ENCODE results near the gene PPP1R15A. TPM values are rescaled to one million over a fixed set of nuclear protein-coding genes. Genes with fewer than 3 reads are reported as not detected.

Gene PPP1R15A
- 10 to 100 TPM; 30.6 to 45.0 TPM for total RNA-seq

GRCh38 chr19:48872182-48872883 is at the start of gene PPP1R15A:
PPP1R15A (plus strand) TSS chr19:48872421; CDS start chr19:48873234, 813 bp downstream.

GRCh38 chr19:48836089-48837017 is 35.9 kb upstream of the PPP1R15A start, which contains the start of gene HSD17B14:
HSD17B14 (minus strand) TSS chr19:48836491; CDS start chr19:48836411, 80 bp downstream.

GRCh38 chr19:48868114-48868886 is 3.9 kb upstream of the PPP1R15A start, which contains the start of gene PLEKHA4:
PLEKHA4 (minus strand) TSS chr19:48868617; CDS start chr19:48867620, 997 bp downstream.

GRCh38 chr19:48899781-48900476 is 27.7 kb downstream of the PPP1R15A start, which contains the start of gene NUCB1:
NUCB1 (plus strand) TSS chr19:48900312; CDS start chr19:48900797, 485 bp downstream.

Other genes starting within 250 kb of the PPP1R15A start
- 10 to 100 TPM in 1 of 2 donors, 1 to 10 TPM in 1; 9.3 to 13.1 TPM for gene DBP, start 235.0 kb upstream of the PPP1R15A start, total RNA-seq
- gene CA11, start 226.2 kb upstream of the PPP1R15A start, total RNA-seq = 1 to 10 TPM in 1 of 2 donors, under 1 TPM in 1; 0.67 to 1.4 TPM
- under 1 TPM; under 0.01 to 0.69 TPM for gene NTN5, start 199.4 kb upstream of the PPP1R15A start, total RNA-seq
- under 1 TPM in 1 of 2 donors, not detected in 1; under 0.01 TPM for gene FUT2, start 176.4 kb upstream of the PPP1R15A start, total RNA-seq
- gene MAMSTR, start 152.7 kb upstream of the PPP1R15A start, total RNA-seq = 1 to 10 TPM in 1 of 2 donors, under 1 TPM in 1; 0.33 to 1.0 TPM
- 10 to 100 TPM in 1 of 2 donors, 1 to 10 TPM in 1; 3.0 to 26.8 TPM for gene RASIP1, start 131.8 kb upstream of the PPP1R15A start, total RNA-seq
- gene IZUMO1, start 125.5 kb upstream of the PPP1R15A start, total RNA-seq = under 1 TPM; 0.33 to 0.34 TPM
- 1 to 10 TPM in 1 of 2 donors, under 1 TPM in 1; 0.34 to 1.7 TPM for gene FUT1, start 119.8 kb upstream of the PPP1R15A start, total RNA-seq
- gene FGF21, start 116.9 kb upstream of the PPP1R15A start, total RNA-seq = not detected
- gene BCAT2, start 61.4 kb upstream of the PPP1R15A start, total RNA-seq = 10 to 100 TPM; 11.7 to 29.0 TPM
- 1 to 10 TPM; 4.1 to 4.7 TPM for gene HSD17B14, start 35.9 kb upstream of the PPP1R15A start, total RNA-seq
- gene PLEKHA4, start 3.8 kb upstream of the PPP1R15A start, total RNA-seq = 10 to 100 TPM; 26.6 to 34.1 TPM
- under 1 TPM in 1 of 2 donors, not detected in 1; 0.34 TPM for gene TULP2, start 26.3 kb downstream of the PPP1R15A start, total RNA-seq
- gene NUCB1, start 27.9 kb downstream of the PPP1R15A start, total RNA-seq = 100 to 1,000 TPM; 174 to 185 TPM
- 1 to 10 TPM in 1 of 2 donors, under 1 TPM in 1; 0.33 to 1.0 TPM for gene DHDH, start 61.3 kb downstream of the PPP1R15A start, total RNA-seq
- 10 to 100 TPM; 53.3 to 59.9 TPM for gene BAX, start 82.5 kb downstream of the PPP1R15A start, total RNA-seq
- 1,000 to 10,000 TPM; 2,131 to 3,816 TPM for gene FTL, start 92.9 kb downstream of the PPP1R15A start, total RNA-seq
- gene GYS1, start 120.9 kb downstream of the PPP1R15A start, total RNA-seq = 10 to 100 TPM; 56.4 to 70.3 TPM
- gene RUVBL2, start 121.5 kb downstream of the PPP1R15A start, total RNA-seq = 100 to 1,000 TPM; 182 to 358 TPM
- under 1 TPM in 1 of 2 donors, not detected in 1; 0.69 TPM for gene LHB, start 144.7 kb downstream of the PPP1R15A start, total RNA-seq
- not detected for gene CGB3, start 151.9 kb downstream of the PPP1R15A start, total RNA-seq
- gene CGB2, start 159.5 kb downstream of the PPP1R15A start, total RNA-seq = not detected
- gene CGB1, start 164.5 kb downstream of the PPP1R15A start, total RNA-seq = not detected
- gene CGB5, start 171.4 kb downstream of the PPP1R15A start, total RNA-seq = not detected
- not detected for gene CGB8, start 176.7 kb downstream of the PPP1R15A start, total RNA-seq
- gene CGB7, start 185.3 kb downstream of the PPP1R15A start, total RNA-seq = under 1 TPM; 0.33 to 0.34 TPM
- gene NTF4, start 192.4 kb downstream of the PPP1R15A start, total RNA-seq = not detected
- gene KCNA7, start 200.3 kb downstream of the PPP1R15A start, total RNA-seq = not detected
- gene SNRNP70, start 213.0 kb downstream of the PPP1R15A start, total RNA-seq = 100 to 1,000 TPM; 132 to 144 TPM
- gene LIN7B, start 241.9 kb downstream of the PPP1R15A start, total RNA-seq = 1 to 10 TPM; 5.9 to 7.0 TPM
- gene C19orf73, start 246.7 kb downstream of the PPP1R15A start, total RNA-seq = 1 to 10 TPM in 1 of 2 donors, under 1 TPM in 1; 0.67 to 1.0 TPM
- gene PPFIA3, start 247.1 kb downstream of the PPP1R15A start, total RNA-seq = 1 to 10 TPM; 7.3 to 9.6 TPM

Measured in melanocyte of skin (primary cell).